Lower leg skin (tissue), 3 donors: ENCODE results near the gene LCA5.

Experiments used
- POLR2A ChIP-seq, 2 donors: fragments of 450-650 bp; IDR thresholded peaks; one replicate each; pipeline ENCODE4 v1.6.1; 2016 to 2017; ENCODE audit warnings: antibody characterized with exemption in 2 of 2, mild to moderate bottlenecking in 1 of 2, moderate library complexity in 1 of 2
- TF ChIP-seq, protein P1 (sequence below), 3 donors: fragments of 450-650 bp; IDR thresholded peaks; one replicate each; pipeline ENCODE4 v1.5.1; 2016; ENCODE audit warnings: antibody characterized with exemption in 3 of 3, mild to moderate bottlenecking in 3 of 3, moderate library complexity in 2 of 3

DNA sequence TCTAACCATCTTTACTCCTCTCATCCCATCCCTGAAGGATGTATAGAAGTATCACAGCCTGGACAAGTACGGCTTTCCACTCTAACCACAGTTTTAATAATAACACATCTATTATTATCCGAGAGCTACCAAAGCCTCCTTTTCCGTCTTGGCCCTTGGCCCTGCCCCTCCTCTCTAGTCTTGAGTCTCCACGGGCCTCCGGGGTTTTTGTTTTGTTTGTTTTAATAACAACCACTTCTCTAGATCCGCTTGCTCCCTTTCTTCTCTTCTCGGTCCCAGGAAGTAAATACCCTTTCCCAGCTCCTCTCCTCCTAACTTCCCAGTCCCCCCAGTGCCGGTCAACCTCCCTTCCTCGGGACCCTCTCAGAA, 661 bp downstream of the LCA5 start:
- TF ChIP-seq, protein P1, sequence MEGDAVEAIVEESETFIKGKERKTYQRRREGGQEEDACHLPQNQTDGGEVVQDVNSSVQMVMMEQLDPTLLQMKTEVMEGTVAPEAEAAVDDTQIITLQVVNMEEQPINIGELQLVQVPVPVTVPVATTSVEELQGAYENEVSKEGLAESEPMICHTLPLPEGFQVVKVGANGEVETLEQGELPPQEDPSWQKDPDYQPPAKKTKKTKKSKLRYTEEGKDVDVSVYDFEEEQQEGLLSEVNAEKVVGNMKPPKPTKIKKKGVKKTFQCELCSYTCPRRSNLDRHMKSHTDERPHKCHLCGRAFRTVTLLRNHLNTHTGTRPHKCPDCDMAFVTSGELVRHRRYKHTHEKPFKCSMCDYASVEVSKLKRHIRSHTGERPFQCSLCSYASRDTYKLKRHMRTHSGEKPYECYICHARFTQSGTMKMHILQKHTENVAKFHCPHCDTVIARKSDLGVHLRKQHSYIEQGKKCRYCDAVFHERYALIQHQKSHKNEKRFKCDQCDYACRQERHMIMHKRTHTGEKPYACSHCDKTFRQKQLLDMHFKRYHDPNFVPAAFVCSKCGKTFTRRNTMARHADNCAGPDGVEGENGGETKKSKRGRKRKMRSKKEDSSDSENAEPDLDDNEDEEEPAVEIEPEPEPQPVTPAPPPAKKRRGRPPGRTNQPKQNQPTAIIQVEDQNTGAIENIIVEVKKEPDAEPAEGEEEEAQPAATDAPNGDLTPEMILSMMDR (IDR thresholded peaks at IDR 0.05) = no peak
- no peak for TF ChIP-seq POLR2A (IDR thresholded peaks at IDR 0.05)
